NT2/D1 (cell line): ENCODE measurements around the gene RNF151.
A peak's percentile ranks its signal among the peaks of the same experiment; 100 is the strongest.

Source experiments
- DNase-seq: peaks from one replicate; pipeline ENCODE4 v3.0.0-alpha.2; 2011; ENCODE audit warnings: low read depth, low spot score
- H3K27me3 ChIP-seq: 2 replicates; pipeline ENCODE4 v1.6.0; 2011; ENCODE audit warnings: mild to moderate bottlenecking; ENCODE audit not compliant: insufficient read length, insufficient read depth
- H3K36me3 ChIP-seq: 2 replicates; pipeline ENCODE4 v1.6.1; 2011; ENCODE audit warnings: mild to moderate bottlenecking, low read length, mixed read lengths; ENCODE audit not compliant: insufficient read depth, insufficient read length
- H3K4me1 ChIP-seq: 2 replicates; pipeline ENCODE4 v1.5.1; 2011; ENCODE audit not compliant: insufficient read depth, insufficient read length
- H3K4me3 ChIP-seq: 2 replicates; pipeline ENCODE4 v1.5.1; 2011; ENCODE audit warnings: low read depth; ENCODE audit not compliant: insufficient read length
- H3K9ac ChIP-seq: 2 replicates; pipeline ENCODE4 v1.6.0; 2011; ENCODE audit warnings: low read depth; ENCODE audit not compliant: insufficient read length
- H3K9me3 ChIP-seq: 2 replicates; pipeline ENCODE4 v1.5.1; 2011; ENCODE audit warnings: mild to moderate bottlenecking, low read length; ENCODE audit not compliant: insufficient read depth
- SUZ12 ChIP-seq: IDR thresholded peaks from 2 replicates; pipeline ENCODE4 v1.6.1; 2011; ENCODE audit not compliant: insufficient read length, insufficient read depth; ENCODE audit errors: extremely low read depth
- YY1 ChIP-seq: IDR thresholded peaks from 2 replicates; pipeline ENCODE4 v1.6.1; 2011; ENCODE audit not compliant: insufficient read length, insufficient read depth
- ZNF274 ChIP-seq: IDR thresholded peaks from 2 replicates; pipeline ENCODE4 v1.6.1; 2011; ENCODE audit warnings: mild to moderate bottlenecking, low read depth, low read length

RNF151 gene

DNA sequence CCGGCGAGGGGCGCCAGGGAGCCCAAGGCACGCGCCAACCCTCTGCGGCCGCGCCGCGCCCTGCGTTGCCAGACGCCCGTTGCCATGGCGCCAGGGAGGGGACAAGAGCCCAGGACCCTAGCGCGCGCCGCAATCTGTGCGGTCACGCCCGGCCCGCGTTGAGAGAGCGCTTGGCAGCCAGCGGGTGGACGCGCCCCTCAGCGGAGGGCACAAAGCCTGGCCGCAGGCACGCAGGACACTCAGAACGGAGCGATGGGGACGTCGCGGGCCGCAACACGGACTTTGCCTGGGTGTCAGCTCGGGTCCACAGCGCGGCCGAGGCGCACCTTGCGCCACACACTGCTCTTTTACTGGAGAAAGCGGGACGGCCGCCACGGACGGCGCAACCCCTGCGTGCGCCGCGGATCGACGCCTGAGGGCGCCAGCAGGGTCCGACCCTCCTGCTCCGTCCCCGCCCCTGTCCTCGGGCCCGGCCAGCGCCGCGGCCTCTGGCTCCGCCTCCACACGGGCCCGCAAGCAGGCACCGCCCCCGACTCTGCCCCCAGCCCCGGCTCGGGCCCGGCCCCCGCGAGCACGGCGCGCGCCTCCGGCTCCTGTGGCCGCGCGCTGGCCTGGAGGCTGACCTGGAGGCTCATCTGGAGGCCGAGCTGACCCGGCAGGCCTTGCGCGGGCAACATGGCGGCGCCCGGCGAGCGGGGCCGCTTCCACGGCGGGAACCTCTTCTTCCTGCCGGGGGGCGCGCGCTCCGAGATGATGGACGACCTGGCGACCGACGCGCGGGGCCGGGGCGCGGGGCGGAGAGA is 17.1 kb downstream of the RNF151 start, which contains the start of gene GFER:
Gene GFER (plus strand): TSS at position 650 of the 803 bp plus-strand sequence. CDS start 26 bp downstream, at position 676.
- peaks cover 33% of the 10 kb centered on the region for H3K4me1 ChIP-seq
- no peaks in the 10 kb centered on the region for H3K9me3 ChIP-seq
- peak within 1 kb of the TSS; percentile 97 for H3K9ac ChIP-seq
- DNase-seq: peak; percentile 92
- peaks cover 3% of the 10 kb centered on the region for H3K27me3 ChIP-seq
- no peak for TF ChIP-seq ZNF274
- TF ChIP-seq YY1: peak; percentile 90
- H3K4me3 ChIP-seq: peak within 1 kb of the TSS; percentile 89
- H3K36me3 ChIP-seq: peaks cover 47% of the 10 kb centered on the region

DNA sequence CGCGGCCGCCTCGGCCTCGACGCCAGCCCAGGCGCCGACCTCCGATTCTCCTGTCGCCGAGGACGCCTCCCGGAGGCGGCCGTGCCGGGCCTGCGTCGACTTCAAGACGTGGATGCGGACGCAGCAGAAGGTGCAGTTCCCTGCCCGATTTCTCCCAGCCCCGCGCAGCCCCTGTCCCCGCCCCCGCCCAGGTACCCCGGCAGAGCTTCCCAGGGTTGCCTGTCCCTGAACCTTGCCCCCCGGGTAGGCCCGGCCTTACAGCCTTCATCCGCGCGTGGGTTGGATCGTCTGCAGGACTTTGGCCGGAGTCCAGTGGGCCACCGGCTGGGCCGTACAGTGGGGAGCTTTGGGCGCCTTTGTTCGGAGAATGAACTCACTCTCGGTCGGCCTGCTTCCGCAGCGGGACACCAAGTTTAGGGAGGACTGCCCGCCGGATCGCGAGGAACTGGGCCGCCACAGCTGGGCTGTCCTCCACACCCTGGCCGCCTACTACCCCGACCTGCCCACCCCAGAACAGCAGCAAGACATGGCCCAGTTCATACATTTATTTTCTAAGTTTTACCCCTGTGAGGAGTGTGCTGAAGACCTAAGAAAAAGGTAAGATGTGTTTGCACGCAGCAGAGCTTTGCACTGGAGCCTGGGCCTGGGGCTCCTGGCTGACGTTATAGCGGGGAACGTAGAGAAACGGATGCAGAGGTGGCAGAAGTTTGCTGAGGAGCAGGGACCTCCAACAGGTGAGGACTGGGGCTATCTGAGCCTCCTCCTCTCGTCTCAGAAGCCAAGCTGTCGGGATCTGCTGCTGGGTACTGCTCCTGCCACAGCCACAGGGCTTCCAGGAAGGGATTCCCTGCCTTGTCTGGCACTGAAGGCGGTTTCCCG is 17.9 kb downstream of the RNF151 start:
- Histone ChIP-seq H3K27me3 (peaks cover 11% of the 10 kb centered on the region), H3K4me1 (peaks cover 38% of the 10 kb centered on the region), H3K9me3 (no peaks in the 10 kb centered on the region), H3K4me3 (peak overlapping the region; percentile 89), H3K36me3 (peaks cover 39% of the 10 kb centered on the region), H3K9ac (peak overlapping the region; percentile 97)
- no peak for DNase-seq
- no peak for TF ChIP-seq YY1
- no peak for TF ChIP-seq ZNF274
- no peak for TF ChIP-seq SUZ12

- peaks cover 38% of the 10 kb centered on the region for H3K4me1 ChIP-seq
- peaks cover 14% of the 10 kb centered on the region for H3K27me3 ChIP-seq
- peak overlapping the region; percentile 89 for H3K4me3 ChIP-seq
- H3K36me3 ChIP-seq: peaks cover 30% of the 10 kb centered on the region
- H3K9me3 ChIP-seq: no peaks in the 10 kb centered on the region
- DNase-seq: no peak
- TF ChIP-seq SUZ12 (no peak), ZNF274 (no peak), YY1 (no peak)
- peak overlapping the region; percentile 61 for H3K9ac ChIP-seq
Measured at GRCh38 chr16:1985466-1986150, 19.0 kb downstream of the RNF151 start.

GRCh38 chr16:1987198-1987597 is 20.5 kb downstream of the RNF151 start:
- Histone ChIP-seq H3K9ac (no peak overlapping the region), H3K36me3 (peaks cover 30% of the 10 kb centered on the region), H3K4me3 (no peak overlapping the region), H3K4me1 (peaks cover 36% of the 10 kb centered on the region), H3K9me3 (no peaks in the 10 kb centered on the region), H3K27me3 (peaks cover 28% of the 10 kb centered on the region)
- TF ChIP-seq SUZ12: no peak
- TF ChIP-seq YY1: no peak
- no peak for TF ChIP-seq ZNF274
- no peak for DNase-seq

- H3K4me1 ChIP-seq: peaks cover 45% of the 10 kb centered on the region
- peaks cover 28% of the 10 kb centered on the region for H3K27me3 ChIP-seq
- TF ChIP-seq ZNF274: no peak
- TF ChIP-seq SUZ12: no peak
- no peak for TF ChIP-seq YY1
- H3K4me3 ChIP-seq: peak within 1 kb of the TSS; percentile 63
- no peak for DNase-seq
- no peaks in the 10 kb centered on the region for H3K9me3 ChIP-seq
- H3K9ac ChIP-seq: peak within 1 kb of the TSS; percentile 89
- H3K36me3 ChIP-seq: peaks cover 34% of the 10 kb centered on the region
Measured at GRCh38 chr16:1989209-1990100, 22.8 kb downstream of the RNF151 start, which contains the start of gene SYNGR3. TSS of gene SYNGR3 (plus strand) at chr16:1989970. CDS start at chr16:1990103, 133 bp downstream.

DNA sequence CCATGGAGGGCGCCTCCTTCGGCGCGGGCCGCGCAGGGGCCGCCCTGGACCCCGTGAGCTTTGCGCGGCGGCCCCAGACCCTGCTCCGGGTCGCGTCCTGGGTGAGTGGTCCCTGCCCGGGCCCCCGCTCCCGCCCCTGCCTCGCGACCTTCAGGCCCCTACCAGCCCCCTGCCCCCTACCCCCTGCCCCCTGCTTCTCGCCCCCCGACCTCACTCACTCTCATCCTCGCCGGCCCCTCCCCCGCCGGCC is 23.4 kb downstream of the RNF151 start:
- no peaks in the 10 kb centered on the region for H3K9me3 ChIP-seq
- H3K9ac ChIP-seq: peak overlapping the region; percentile 58
- peaks cover 28% of the 10 kb centered on the region for H3K27me3 ChIP-seq
- peak overlapping the region; percentile 49 for H3K4me3 ChIP-seq
- DNase-seq: no peak
- H3K36me3 ChIP-seq: peaks cover 31% of the 10 kb centered on the region
- TF ChIP-seq SUZ12 (no peak), YY1 (no peak), ZNF274 (no peak)
- H3K4me1 ChIP-seq: peaks cover 45% of the 10 kb centered on the region
